ENCODE results near the gene ARL5A.
A peak's percentile ranks its signal among the peaks of the same experiment; 100 is the strongest.

Gene ARL5A

GRCh38 chr2:151765760-151766410 is 62.3 kb downstream of the ARL5A start:
- no peak for DNase-seq

GRCh38 chr2:151762694-151763093 is 65.5 kb downstream of the ARL5A start:
- DNase-seq: no peak

GRCh38 chr2:151761687-151762086 is 66.5 kb downstream of the ARL5A start:
- no peak for DNase-seq

- no peak for DNase-seq
Observed at GRCh38 chr2:151761193-151761592, 67.0 kb downstream of the ARL5A start.

- no peak for DNase-seq
Observed at GRCh38 chr2:151760139-151760650, 68.0 kb downstream of the ARL5A start.

- no peak for DNase-seq
Observed at GRCh38 chr2:151758744-151759143, 69.5 kb downstream of the ARL5A start.

- peak; percentile 71 for DNase-seq
Observed at GRCh38 chr2:151757861-151758260, 70.4 kb downstream of the ARL5A start.

- peak; percentile 25 for DNase-seq
Observed at GRCh38 chr2:151756820-151757219, 71.4 kb downstream of the ARL5A start.

- DNase-seq: no peak
Observed at GRCh38 chr2:151754253-151754897, 73.8 kb downstream of the ARL5A start.

- DNase-seq: no peak
Observed at GRCh38 chr2:151753540-151753939, 74.7 kb downstream of the ARL5A start.
